Activated CD4-positive, alpha-beta T cell treated with anti-CD3 and anti-CD28 coated beads for 48 hours (primary cell): ENCODE results near the gene TTLL1.

Experiments
- DNase-seq: peaks from one replicate; pipeline ENCODE4 v3.0.0-alpha.2; 2020

TTLL1 gene

GRCh38 chr22:43088984-43089717 lies at the start of gene TTLL1:
TTLL1 (minus strand) TSS chr22:43089391; CDS start chr22:43075586, 13,805 bp downstream.
- peak; percentile 95 for DNase-seq

GRCh38 chr22:43136801-43137200 lies 47.6 kb upstream of the TTLL1 start:
- DNase-seq = no peak

GRCh38 chr22:43136255-43136654 lies 47.1 kb upstream of the TTLL1 start:
- peak; percentile 48 for DNase-seq

GRCh38 chr22:43135565-43135964 lies 46.4 kb upstream of the TTLL1 start:
- no peak for DNase-seq

- DNase-seq = no peak
These were observed 45.4 kb upstream of the TTLL1 start for GRCh38 chr22:43134553-43134952.

- no peak for DNase-seq
These were observed 44.2 kb upstream of the TTLL1 start for GRCh38 chr22:43133401-43133800.

GRCh38 chr22:43131773-43132501 lies 42.7 kb upstream of the TTLL1 start:
- no peak for DNase-seq

GRCh38 chr22:43129426-43130425 lies 40.5 kb upstream of the TTLL1 start:
- DNase-seq = no peak

GRCh38 chr22:43128928-43129424 lies 39.8 kb upstream of the TTLL1 start:
- DNase-seq = no peak

- DNase-seq = no peak
These were observed 38.9 kb upstream of the TTLL1 start for GRCh38 chr22:43128116-43128515.

GRCh38 chr22:43127166-43127908 lies 38.1 kb upstream of the TTLL1 start:
- DNase-seq = no peak

- no peak for DNase-seq
These were observed 37.4 kb upstream of the TTLL1 start for GRCh38 chr22:43126501-43127165.

GRCh38 chr22:43118953-43119458 lies 29.8 kb upstream of the TTLL1 start:
- DNase-seq = no peak

GRCh38 chr22:43118024-43118849 lies 29.0 kb upstream of the TTLL1 start:
- no peak for DNase-seq

GRCh38 chr22:43116932-43117331 lies 27.7 kb upstream of the TTLL1 start:
- DNase-seq = no peak

GRCh38 chr22:43114958-43115357 lies 25.8 kb upstream of the TTLL1 start:
- no peak for DNase-seq

- no peak for DNase-seq
These were observed 24.5 kb upstream of the TTLL1 start for GRCh38 chr22:43113526-43114251.

GRCh38 chr22:43110927-43111623 lies 21.9 kb upstream of the TTLL1 start:
- DNase-seq = peak; percentile 48

- DNase-seq = peak; percentile 41
These were observed 21.3 kb upstream of the TTLL1 start, which contains the start of gene BIK for GRCh38 chr22:43110444-43110926. BIK (plus strand) TSS chr22:43110750; CDS start chr22:43124023, 13,273 bp downstream.
